HG03039 (cell line): ENCODE results near the gene TRABD.
"Not testable (repeated sequence)": the region's sequence is repeated elsewhere in the genome, so short reads cannot be mapped to it uniquely, and the experiment has no call there.

ENCODE experiments used
- ATAC-seq: cut with Tn5 transposase; IDR thresholded peaks from one replicate; pipeline ENCODE4 v1.9.1; 2021; ENCODE audit warnings: mild to moderate bottlenecking, moderate library complexity; ENCODE audit not compliant: unreplicated experiment

Gene TRABD, protein sequence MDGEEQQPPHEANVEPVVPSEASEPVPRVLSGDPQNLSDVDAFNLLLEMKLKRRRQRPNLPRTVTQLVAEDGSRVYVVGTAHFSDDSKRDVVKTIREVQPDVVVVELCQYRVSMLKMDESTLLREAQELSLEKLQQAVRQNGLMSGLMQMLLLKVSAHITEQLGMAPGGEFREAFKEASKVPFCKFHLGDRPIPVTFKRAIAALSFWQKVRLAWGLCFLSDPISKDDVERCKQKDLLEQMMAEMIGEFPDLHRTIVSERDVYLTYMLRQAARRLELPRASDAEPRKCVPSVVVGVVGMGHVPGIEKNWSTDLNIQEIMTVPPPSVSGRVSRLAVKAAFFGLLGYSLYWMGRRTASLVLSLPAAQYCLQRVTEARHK

DNA sequence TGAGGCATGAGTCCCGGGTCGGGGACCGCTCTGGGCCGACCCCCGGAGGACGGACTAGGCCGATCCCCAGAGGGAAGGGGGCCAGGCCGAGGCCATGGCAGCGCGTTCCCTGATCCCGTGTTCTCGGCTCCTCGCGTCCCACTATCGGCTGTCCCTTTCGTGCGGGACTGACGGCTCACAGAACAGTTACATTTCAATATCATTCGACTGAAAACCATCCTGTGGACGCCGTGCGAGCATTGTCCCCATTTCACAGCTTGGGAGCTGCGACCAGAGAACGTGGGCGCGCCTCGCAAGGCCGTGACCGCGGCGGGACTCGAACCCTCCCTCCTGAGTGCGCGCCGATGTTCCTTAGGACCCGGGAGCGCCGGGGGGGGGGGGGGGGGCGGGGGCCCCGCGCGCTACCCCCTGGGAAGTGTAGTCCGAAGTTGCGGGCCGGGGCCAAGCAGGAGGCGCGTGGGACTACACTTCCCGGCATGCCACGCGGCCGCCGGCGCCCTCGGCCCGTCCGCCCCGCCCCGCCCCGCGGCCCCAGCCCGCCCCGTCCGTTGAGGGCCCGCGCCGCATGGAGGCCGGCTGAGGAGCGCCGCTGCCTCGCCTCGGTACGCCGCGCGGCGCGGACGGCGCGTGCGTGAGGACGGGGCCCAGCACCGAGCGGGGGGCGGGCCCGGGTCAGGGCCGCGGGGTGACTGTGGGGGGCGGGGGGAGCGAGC lies at the start of gene TRABD:
Gene TRABD, plus strand, starts transcription at position 539 of the 713 bp plus-strand sequence. CDS start 7,148 bp downstream, outside the sequence.
- ATAC-seq = no peak

DNA sequence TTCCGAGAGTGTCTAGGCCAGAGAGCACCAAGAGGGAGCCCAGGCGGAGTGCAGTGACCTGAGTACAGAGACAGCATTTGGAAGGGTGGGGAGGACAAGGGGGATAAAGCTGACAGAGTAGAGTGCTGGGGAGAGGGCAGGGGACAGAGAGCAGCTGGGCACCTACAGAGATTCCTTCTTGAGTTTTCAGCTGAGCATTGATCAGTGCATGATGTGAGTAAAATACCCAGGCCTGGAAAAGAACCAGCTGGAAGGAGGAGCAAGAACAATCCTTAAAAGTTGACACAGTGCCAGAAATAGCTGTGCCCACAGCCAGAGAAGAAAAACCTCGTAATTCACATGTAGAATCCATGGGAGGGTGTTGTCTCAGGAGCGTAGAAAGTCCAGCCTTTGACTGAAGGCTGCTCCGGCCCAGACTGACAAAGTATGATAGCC lies 49.1 kb upstream of the TRABD start:
- ATAC-seq = no peak

DNA sequence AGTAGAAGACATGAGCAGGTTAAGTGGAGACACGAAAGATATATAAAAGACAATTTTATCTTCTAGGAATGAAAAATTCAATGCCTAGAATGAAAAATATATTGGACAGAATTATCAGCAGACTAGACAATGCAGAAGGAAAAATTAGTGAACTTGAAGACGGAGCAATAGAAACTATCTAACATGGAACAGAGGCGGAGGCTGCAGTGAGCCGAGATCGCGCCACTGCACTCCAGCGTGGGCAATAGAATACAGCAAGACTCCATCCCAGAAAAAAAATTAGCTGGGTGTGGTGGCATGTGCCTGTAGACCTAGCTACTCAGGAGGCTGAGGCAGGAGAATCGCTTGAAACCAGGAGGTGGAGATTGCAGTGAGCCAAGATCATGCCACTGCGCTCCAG lies 48.4 kb upstream of the TRABD start:
- not testable (repeated sequence) for ATAC-seq

DNA sequence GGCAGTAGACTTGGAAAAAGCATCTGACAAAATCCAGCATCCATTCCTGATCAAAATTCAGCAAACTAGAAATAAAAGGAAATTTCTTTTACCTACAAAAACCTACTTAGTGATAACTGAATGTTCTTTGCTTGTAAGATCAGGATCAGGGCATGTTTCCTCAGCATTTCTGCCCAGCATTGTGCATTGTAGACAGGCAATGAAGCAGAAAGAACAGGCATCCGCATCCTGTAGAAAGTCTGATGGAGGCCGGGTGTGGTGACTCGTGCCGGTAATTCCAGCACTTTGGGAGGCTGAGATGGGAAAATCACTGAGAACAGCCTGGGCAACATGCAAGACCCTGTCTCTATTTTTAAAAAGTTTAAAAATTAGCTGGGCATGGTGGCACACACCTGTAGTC lies 47.7 kb upstream of the TRABD start:
- ATAC-seq = no peak

DNA sequence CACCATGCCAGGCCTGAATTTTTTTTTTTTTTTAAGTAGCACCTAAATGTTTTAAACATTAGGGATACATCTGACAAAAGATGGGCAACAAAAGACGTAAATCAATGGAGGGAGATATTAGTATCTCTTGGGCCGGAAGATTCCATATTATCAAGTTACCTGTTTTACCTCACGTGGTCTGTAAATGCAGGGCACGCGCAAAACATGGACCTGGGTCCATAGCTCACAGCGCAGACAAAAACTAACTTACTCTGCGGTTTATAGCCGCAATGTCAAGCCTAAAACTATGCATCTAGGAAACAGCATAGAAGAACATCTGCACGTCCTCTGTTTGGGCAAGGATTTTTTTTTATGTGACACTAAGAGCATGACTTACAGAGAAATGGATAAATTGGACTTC lies 46.7 kb upstream of the TRABD start:
- no peak for ATAC-seq

DNA sequence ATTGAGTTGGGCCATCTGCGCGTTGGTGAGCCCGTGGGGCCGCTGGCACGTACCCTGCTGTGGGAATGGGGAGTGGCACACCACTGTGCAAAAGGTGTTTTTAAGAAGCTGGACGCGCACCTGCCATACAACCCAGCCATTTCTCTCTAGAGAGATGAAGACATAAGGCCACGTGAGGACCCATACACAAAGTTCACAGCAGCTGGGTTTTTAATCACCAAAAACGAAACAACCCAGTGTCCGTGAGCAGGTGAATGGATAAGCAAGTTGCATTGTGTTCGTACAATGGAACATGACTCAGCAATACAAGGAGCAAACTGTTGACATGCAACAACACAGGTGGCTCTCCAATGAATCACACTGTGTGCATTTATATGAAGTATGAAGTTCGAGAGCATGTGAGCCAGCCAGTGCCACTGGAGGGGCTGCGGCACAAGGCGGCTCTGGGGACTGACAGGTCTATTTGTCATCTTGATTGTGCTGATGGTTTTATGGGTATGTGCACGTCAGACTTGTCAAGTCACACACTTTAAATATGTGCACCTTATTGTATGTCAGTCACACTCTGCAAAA lies 45.8 kb upstream of the TRABD start:
- ATAC-seq = no peak

DNA sequence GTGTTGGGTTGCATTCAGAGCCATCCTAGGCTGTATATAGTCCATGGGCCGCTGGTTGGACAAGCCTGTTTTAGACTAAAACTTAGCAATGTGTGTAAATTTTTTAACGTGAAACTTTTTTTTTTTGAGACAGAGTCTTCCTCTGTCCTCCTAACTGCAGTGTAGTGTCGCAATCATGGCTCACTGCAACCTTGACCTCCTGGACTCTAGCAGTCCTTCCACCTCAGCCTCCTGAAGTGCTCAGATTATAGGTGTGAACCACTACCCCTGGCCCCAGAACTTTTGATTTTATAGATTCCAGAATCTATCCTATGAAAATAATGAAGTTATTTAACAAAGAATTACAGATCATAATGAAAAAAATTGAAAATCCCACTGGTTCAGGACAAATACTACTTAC lies 45.1 kb upstream of the TRABD start:
- ATAC-seq = no peak

DNA sequence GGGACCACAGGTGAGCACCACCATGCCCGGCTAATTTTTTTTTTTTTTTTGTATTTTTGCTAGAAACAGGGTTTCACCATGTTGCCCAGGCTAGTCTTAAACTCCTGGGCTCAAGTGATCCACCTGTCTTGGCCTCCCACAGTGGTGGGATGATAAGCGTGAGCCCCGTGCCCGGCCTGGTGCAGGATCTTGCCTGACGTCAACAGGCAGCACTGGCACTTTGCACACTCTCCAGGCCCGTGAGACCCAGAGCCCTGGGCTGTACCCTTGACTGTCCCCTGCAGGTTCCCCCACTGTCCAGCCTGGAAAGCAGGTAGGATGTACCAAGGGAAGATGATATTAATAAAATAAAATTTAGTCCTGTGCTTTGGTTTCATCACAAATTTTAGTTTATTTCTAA lies 44.3 kb upstream of the TRABD start:
- ATAC-seq = no peak

DNA sequence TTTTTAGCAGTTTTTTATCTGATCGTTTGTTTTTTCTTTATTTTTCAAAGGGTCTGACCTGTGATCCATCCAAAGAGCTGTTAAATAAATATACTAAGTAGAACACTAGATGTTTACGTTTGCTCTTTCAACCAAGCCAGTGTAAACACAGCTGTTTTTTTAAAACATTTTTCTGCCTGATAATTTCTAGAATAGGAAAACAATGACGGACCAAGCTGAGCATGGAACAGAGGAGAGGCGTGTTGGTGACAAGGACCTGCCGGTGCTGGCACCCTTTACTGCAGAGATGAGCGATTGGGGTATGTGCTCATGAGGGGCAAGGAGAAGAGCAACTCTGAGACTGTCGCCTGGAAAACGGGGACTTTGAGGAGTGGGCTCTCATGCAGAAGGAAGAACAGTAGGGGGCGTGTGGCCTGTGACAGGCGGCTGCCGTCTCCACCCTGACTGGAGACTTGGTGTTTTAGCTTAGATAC lies 43.8 kb upstream of the TRABD start:
- ATAC-seq = no peak

DNA sequence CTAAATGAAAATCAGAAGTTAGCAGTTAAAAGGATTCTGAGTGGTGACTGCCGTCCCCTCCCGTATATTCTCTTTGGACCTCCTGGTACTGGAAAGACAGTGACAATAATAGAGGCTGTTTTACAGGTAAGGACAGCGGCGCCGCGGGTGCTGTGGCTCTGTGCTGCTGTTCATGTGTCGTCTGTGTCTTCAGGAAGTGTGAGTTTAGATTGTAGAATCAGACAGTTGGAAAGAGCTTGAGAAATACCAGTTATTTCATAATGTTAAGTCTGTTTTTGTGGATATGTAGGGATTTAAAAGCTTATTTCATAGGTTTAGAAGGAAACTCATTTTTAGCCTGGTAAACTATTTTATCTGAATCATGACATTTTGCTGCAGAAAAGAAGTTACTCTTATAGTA lies 42.6 kb upstream of the TRABD start:
- no peak for ATAC-seq

DNA sequence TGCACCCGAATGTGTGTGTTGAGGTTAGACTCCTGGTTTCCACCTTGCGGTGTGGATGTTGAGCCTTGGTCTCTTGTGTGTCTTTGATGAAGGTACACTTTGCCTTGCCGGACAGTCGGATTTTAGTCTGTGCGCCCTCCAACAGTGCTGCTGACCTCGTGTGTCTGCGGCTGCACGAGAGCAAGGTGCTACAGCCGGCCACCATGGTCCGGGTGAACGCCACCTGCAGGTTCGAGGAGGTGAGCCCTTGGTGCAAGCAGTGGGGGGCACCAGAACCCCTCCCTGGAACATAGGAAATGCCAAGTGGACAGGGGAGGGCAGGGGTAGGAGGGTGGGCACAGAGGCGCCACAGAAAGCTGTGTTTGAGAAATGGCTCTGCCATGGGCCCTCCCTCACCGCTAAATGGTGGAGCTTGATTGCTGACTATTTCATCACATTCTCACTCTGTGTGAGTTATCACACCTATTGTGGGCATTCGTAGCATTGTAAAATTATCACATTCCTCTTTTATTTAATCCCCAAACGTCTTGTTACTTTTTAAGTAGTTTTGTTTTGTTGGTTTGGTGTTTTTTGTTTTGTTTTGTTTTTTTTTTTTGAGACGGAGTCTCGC lies 41.6 kb upstream of the TRABD start:
- no peak for ATAC-seq

DNA sequence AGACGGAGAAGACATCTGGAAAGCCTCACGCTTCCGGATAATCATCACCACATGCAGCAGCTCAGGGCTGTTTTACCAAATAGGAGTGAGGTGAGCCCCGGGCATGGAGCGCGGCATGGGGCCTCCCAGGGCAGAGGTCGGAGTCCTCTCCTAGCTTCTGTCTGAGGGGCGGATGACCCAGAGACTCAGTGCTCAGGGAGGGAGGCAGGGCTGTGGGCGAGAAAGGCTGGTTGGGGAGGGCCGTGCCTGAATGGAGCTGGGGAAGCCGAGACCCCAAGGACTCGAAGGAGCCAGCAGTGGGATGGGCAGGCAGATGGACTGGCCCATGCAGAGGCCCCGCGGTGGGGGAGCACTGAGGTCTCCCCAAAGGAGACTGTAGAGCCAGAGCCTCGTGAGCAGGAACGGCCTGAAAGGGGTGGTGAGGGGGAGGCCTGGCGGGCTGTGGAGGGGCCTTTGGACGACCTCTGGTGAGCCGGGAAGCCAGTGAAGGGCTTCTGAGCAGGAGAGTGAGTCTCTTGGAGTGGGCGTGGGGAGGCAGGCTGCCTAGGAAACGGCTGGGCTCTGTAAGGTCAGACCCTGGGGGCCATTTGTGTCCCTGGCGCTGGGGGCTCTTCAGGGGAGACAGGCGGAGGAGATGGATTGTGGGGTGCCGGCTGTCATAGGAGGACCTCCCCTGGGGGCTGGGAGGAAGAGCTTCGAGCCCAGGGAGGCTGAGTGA lies 39.8 kb upstream of the TRABD start:
- ATAC-seq = no peak

DNA sequence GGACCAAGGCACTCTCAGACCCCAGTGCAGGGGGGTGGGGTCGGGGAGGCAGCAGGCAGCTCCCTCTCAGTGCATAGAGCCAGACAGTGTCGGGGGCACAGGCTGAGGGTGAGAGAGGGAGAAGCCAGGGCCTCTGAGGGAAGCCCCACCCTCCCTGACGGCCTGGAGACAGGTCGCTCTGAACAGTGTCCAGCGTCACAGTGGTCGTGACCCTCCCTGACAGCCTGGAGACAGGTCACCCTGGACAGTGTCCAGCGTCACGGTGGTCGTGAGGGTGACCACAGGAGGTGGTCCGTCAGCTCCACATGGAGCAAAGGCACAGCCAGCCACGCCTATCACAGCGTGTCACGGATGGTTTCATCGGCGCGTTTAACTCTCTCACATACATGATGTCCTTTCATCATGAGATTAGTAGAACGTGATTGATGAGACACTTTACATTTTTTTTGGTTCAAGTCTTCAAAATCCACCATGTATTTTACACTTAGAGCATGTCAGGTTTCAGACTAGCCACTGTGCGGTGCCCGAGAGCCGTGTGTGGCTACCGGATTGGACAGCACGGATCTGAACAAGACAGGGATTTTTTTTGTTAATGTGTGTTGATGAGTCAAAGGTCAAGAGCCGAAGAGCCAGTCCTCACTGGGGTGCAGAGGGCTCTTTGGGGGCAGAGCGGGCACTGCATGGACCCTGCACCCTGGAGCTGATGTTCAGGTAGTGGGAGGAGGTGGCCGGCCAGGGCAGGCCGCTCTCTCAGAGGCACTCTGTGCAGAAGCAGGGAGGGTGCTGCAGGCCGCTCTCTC lies 39.1 kb upstream of the TRABD start:
- no peak for ATAC-seq

DNA sequence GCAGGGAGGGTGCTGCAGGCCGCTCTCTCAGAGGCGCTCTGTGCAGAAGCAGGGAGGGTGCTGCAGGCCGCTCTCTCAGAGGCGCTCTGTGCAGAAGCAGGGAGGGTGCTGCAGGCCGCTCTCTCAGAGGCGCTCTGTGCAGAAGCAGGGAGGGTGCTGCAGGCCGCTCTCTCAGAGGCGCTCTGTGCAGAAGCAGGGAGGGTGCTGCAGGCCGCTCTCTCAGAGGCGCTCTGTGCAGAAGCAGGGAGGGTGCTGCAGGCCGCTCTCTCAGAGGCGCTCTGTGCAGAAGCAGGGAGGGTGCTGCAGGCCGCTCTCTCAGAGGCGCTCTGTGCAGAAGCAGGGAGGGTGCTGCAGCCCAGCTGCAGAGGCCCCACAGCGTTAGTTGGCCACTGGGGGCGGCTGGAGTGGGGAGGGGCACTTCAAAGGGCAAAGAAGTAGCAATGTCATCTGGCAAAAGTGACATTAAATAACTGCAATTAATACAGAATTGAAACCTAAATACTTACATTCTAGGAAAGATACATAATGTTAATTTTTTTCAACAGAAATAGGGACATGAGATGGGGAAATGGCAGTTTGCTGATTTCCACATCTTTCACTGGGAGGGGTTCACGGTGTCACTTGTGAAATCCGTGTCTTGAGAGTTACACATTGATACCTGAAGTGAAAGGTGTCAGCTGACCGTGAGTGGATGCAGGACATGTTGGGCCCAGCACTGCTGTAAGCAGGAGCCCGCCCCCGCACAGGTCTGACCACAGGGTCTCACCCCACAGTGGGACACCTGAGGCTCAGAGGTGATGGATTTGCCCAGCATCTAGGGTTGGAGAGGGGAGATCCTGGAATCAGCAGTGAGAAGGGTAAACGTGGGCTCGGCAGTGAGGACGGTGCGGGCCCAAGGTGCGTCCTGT lies 38.2 kb upstream of the TRABD start:
- ATAC-seq = not testable (repeated sequence)

DNA sequence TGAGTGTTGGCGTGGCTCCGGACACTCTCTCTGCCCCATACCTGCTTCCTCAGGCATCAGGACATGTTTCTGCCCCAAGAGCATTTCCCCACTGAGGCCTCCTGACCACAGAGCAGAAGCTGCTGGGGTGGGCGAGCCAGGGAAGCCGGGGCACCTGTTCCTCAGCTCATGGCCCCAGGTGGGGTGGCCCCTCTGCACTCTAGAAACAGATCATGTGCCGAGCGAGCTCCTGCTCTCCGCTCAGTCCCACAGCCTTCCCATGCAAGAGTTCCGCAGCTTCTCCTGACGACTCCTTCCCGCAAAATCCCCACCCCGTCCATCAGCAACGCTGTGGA lies 37.6 kb upstream of the TRABD start:
- ATAC-seq = no peak

DNA sequence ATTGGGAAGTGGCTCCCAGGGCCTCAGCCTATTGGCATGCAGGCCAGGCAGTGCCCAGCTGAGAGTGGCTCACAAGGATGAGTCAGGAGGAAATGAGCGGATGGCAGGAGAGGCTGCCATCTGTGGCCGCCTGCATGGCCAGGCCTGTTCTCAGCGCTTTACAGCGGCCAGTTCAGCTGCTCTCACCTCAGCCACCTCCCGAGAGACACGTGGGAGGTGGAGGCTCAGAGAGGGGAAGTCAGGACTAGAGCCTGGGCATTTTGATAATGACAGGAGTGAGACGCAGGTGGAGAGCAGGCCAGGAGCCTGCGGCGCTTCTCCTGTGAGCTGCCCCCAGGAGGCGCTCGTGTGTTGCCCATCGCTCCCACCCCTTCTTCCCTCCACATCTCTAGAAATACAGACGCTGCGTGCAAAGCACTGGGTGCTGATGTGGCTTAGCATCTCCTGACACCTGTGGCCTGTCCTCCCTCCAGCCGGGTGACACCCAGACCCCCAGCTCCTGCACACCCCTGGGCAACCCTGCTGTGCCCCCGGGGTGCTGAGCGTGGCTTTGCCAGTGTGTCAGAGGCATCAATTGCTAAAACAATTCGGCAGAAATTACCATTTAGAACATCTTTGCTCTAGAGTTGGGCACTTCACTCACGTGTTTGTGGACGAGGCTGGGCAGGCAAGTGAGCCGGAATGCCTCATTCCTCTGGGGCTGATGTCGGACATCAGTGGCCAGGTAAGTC lies 36.6 kb upstream of the TRABD start:
- no peak for ATAC-seq

DNA sequence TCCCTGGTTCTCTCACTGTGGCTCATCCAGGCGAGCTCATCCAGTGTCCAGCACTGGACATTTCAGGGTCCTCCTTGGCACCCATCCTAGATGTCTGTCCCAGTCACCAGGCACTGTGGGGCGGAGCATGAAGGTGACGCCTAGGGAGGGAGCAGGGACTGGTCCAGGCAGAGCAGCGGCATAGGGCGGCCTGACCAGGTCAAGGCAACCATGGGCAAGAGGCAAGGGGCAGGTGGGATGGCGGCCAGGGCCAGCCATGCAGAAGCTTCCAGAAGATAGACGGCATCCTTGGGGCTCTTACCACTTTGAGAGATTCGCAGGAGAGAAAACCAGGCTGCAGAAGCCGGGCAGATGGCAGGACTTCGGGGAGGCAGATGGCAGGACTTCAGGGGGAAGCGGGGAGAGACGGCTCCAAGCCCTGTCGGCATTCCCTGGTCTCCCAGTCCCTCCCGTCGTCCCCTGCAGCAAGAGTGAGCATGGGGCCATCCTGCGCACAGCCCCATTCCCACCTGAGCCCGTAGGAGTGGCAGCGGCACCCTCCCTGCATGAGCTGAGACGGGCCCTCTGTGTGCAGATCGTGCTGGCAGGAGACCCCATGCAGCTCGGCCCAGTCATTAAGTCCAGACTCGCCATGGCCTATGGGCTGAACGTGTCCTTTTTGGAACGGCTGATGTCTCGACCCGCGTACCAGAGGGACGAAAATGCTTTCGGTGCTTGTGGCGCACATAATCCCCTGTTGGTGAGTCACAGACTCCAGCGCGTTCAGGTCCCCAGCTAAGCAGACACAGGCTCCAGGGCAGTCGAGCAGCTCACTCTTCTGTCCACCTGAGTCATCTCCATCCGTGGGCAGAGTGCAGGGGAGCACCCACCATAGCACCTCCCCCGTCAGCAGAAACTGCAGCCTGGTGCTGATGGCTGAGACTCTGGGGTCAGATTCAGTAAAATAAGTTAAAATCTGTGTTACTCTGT lies 35.3 kb upstream of the TRABD start:
- no peak for ATAC-seq
